Nephron progenitor cell (in vitro differentiated cells): ENCODE results near the gene PHF21B.

Experiments used
- DNase-seq: peaks from one replicate; pipeline ENCODE4 v3.0.0; 2021
- H3K27ac Mint-ChIP-seq: 2 replicates; pipeline ENCODE4 v1.8.0; 2021; ENCODE audit warnings: mild to moderate bottlenecking, moderate library complexity, mixed read lengths
- H3K27me3 Mint-ChIP-seq: 2 replicates; pipeline ENCODE4 v1.8.0; 2021; ENCODE audit warnings: mild to moderate bottlenecking, low read depth, mixed read lengths; ENCODE audit not compliant: poor library complexity
- H3K36me3 Mint-ChIP-seq: 2 replicates; pipeline ENCODE4 v1.8.0; 2021; ENCODE audit warnings: low read depth, mixed read lengths
- H3K4me1 Mint-ChIP-seq: 2 replicates; pipeline ENCODE4 v1.8.0; 2021; ENCODE audit warnings: mixed read lengths
- H3K4me3 Mint-ChIP-seq: 2 replicates; pipeline ENCODE4 v1.8.0; 2021; ENCODE audit warnings: mild to moderate bottlenecking, moderate library complexity, mixed read lengths
- H3K9me3 Mint-ChIP-seq: 2 replicates; pipeline ENCODE4 v1.8.0; 2021; ENCODE audit warnings: mild to moderate bottlenecking, moderate library complexity, mixed read lengths
- CTCF ChIP-seq: fragments of 200-600 bp; sonication (generic); IDR thresholded peaks from 2 replicates; pipeline ENCODE4 v1.5.0; 2021; ENCODE audit warnings: antibody characterized with exemption

The PHF21B gene

DNA sequence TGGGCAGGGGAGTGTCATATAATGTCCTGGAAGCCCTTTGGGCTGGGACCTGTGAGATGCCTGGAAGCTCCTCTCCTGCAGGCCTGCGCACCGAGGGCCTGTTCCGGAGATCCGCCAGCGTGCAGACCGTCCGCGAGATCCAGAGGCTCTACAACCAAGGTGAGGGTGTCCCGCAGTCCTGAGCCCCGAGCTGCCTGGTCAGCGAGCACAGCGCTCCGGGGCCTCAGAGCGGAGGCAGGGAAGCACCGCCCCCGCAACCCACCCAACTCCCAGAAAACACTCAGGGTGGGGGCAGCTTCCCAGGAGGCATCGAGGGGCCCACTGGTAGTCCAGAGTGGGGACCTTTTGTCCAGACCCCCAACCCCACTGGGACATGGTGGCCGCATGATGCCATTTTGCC, 161.9 kb downstream of the PHF21B start:
- Mint-ChIP-seq H3K4me1 (peaks cover 27% of the 10 kb centered on the region), H3K27me3 (peaks cover 3% of the 10 kb centered on the region), H3K36me3 (no peaks in the 10 kb centered on the region), H3K9me3 (peaks cover 16% of the 10 kb centered on the region), H3K27ac (no peak overlapping the region), H3K4me3 (no peak overlapping the region)
- no peak for DNase-seq
- no peak for TF ChIP-seq CTCF

DNA sequence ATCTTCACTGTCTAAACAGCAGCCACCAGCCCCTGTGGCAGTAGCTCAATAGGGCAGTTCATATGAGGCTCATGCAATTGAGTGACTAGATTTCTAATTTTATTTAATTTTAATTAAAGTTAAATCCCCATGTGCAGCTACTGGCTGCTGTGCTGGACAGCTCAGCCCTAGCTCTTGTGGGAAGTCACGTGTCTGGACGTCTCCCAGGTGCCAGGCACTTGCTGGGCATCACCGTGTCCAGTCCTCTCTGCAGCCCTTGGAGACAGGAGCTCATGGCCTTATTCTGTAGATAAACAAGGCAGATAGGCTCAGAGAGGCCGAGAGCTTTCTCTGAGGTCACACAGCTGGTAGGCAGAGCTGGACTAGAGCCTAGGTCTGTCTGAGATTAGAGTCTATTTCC, 162.4 kb downstream of the PHF21B start:
- Mint-ChIP-seq H3K36me3 (no peaks in the 10 kb centered on the region), H3K9me3 (peaks cover 16% of the 10 kb centered on the region), H3K4me1 (peaks cover 22% of the 10 kb centered on the region), H3K27ac (no peak overlapping the region), H3K27me3 (peaks cover 3% of the 10 kb centered on the region), H3K4me3 (no peak overlapping the region)
- DNase-seq, result no peak
- TF ChIP-seq CTCF, result no peak

DNA sequence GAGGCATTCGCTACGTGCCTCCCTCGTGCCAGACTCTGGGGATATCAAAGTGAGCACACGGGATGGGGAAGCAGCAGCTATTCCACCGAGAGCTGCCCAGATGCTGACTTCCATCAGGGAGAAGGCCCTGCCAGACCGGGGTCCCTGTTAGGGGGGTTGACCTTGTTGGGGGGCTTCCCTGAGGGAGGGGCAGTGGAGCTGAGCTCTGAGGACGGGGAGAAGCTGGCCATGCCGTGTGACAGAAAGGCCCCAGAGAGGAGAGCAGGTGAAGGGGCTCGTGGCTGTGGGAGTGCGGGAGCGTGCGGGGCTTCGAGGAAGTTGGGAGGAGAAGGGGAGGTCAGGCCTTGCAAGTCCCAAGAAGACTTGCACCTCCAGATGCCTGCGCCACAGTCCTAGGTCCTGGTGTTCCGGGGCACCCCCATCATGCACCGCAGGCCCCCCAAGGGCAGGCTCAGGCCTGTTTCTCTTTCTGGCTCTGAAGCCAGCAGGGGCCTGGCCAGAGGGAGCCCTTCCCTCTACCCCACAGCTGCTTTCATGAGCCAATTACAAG, 163.0 kb downstream of the PHF21B start:
- Mint-ChIP-seq H3K27ac (no peak overlapping the region), H3K4me1 (peaks cover 20% of the 10 kb centered on the region), H3K36me3 (no peaks in the 10 kb centered on the region), H3K9me3 (peaks cover 16% of the 10 kb centered on the region), H3K4me3 (no peak overlapping the region), H3K27me3 (peaks cover 3% of the 10 kb centered on the region)
- DNase-seq, result no peak
- TF ChIP-seq CTCF, result no peak

DNA sequence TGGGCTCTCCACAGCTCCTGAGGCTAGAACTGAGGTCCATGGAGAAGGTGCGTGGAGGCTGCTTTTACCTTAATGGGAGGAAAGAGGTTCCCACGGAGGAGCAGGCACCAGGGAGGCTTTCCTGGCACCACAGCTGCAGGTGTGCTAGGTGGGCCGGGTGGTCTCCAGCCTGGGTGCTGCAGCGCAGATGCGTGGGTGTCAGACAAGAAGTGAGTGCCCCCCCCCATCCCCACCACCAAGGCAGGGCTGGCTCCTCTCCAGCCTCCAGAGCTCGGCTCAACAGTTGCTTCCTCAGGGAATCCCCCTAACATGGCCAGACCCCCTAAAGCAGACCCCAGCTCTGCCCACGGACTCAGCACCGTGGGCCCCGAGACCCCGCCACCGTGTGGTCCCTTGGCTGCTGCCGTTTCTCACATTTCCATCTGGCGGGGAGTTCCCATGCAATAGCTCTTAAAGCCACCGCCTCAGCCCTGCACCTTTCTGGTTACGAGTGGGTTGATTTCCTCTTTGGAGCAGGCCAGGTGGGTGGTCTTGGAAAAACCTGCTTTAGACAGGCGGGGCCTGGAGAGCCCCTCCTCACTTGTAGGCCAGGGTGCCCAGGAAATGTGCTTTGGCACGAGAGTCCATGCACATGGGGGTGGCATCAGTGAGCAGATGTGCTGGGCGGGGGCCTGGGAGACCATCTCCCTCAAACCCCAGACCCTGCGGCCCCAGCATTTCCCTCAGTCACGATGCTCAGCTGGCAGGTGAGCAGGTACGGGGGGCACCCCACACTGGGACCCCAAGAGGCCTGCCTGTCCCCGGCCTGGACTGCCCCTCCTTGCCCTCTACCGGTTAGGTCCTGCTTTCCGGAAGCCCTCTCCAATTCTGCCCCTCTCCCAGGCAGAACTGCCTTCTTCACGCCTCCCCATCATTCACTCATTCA, 163.7 kb downstream of the PHF21B start:
- no peak for TF ChIP-seq CTCF
- DNase-seq, result no peak
- no peak overlapping the region for H3K4me3 Mint-ChIP-seq

DNA sequence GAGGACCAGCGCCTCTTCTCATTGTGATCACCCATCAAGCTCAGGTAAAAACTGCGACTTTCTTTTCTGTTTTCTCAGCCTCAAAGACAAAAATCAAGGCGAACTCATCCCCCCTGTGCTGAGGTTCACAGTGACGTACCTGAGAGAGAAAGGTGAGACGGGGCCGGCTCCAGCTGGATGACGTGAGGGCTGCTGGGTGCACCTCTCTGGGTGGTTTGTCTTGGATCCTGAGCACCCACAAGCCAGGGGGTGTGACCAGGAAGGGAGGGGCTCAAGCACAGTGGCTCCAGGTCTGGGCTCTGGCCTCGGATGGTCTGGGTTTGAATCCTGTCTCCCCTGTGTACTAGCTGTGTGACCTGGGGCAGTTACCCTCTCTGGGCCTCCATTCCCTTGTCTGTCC, 164.6 kb downstream of the PHF21B start:
- peaks cover 29% of the 10 kb centered on the region for H3K4me1 Mint-ChIP-seq
- DNase-seq, result no peak
- no peak for TF ChIP-seq CTCF
- no peak overlapping the region for H3K27ac Mint-ChIP-seq
- peaks cover 16% of the 10 kb centered on the region for H3K9me3 Mint-ChIP-seq
- no peak overlapping the region for H3K4me3 Mint-ChIP-seq
- H3K27me3 Mint-ChIP-seq, result peaks cover 3% of the 10 kb centered on the region
- H3K36me3 Mint-ChIP-seq, result no peaks in the 10 kb centered on the region

More for the DNA sequence above, 163.7 kb downstream of the PHF21B start:
- H3K36me3 Mint-ChIP-seq, result no peaks in the 10 kb centered on the region
- H3K9me3 Mint-ChIP-seq, result peaks cover 16% of the 10 kb centered on the region
- H3K4me1 Mint-ChIP-seq, result peaks cover 24% of the 10 kb centered on the region
- peaks cover 3% of the 10 kb centered on the region for H3K27me3 Mint-ChIP-seq
- H3K27ac Mint-ChIP-seq, result no peak overlapping the region

- TF ChIP-seq CTCF, result no peak
- Mint-ChIP-seq H3K27ac (peak overlapping the region; percentile 48), H3K4me1 (peaks cover 17% of the 10 kb centered on the region), H3K27me3 (peaks cover 3% of the 10 kb centered on the region), H3K4me3 (no peak overlapping the region), H3K9me3 (peaks cover 16% of the 10 kb centered on the region), H3K36me3 (no peaks in the 10 kb centered on the region)
- no peak for DNase-seq
These were observed 167.4 kb downstream of the PHF21B start for GRCh38 chr22:44842417-44842816.
